OCI-LY3 (cell line): ENCODE measurements around the gene CAMKMT.
A peak's percentile ranks its signal among the peaks of the same experiment; 100 is the strongest.

Experiments
- H2AFZ ChIP-seq: fragments of 200-600, 300-600 bp; shearing (Covaris generic); 2 replicates; pipeline ENCODE4 v1.6.0; 2014; ENCODE audit warnings: antibody characterized with exemption, low read depth, low read length
- H3K27ac ChIP-seq: fragments of 200-600, 300-600 bp; sonication (generic); 2 replicates; pipeline ENCODE4 v1.5.1; 2014; ENCODE audit warnings: mild to moderate bottlenecking, low read length, moderate library complexity, mixed read lengths
- H3K27me3 ChIP-seq: fragments of 200-600, 300-600 bp; sonication (generic); 2 replicates; pipeline ENCODE4 v1.6.1; 2014; ENCODE audit warnings: low read depth, low read length, mixed read lengths
- H3K36me3 ChIP-seq: fragments of 200-600, 300-600 bp; sonication (generic); replicated peaks from 2 replicates; pipeline ENCODE3; 2014; ENCODE audit warnings: low read depth, low read length, mixed read lengths
- H3K4me1 ChIP-seq: fragments of 300-600, 200-600 bp; sonication (generic); 2 replicates; pipeline ENCODE4 v1.6.1; 2014; ENCODE audit warnings: low read length, mixed read lengths
- H3K4me2 ChIP-seq: fragments of 200-600, 300-600 bp; sonication (generic); 2 replicates; pipeline ENCODE4 v1.6.1; 2014; ENCODE audit warnings: low read length, mixed read lengths
- H3K4me3 ChIP-seq: fragments of 300-600, 200-600 bp; sonication (generic); 2 replicates; pipeline ENCODE4 v1.5.1; 2014; ENCODE audit warnings: antibody characterized with exemption, mild to moderate bottlenecking, low read length, moderate library complexity
- H3K79me2 ChIP-seq: fragments of 300-600, 200-600 bp; shearing (Covaris generic); 2 replicates; pipeline ENCODE4 v1.6.1; 2014; ENCODE audit warnings: mild to moderate bottlenecking, low read length, mixed read lengths
- H3K9ac ChIP-seq: fragments of 300-600, 200-600 bp; shearing (Covaris generic); 2 replicates; pipeline ENCODE4 v1.6.0; 2014; ENCODE audit warnings: mild to moderate bottlenecking, low read length, moderate library complexity
- H3K9me3 ChIP-seq: fragments of 200-600, 300-600 bp; shearing (Covaris generic); 2 replicates; pipeline ENCODE4 v1.6.1; 2014; ENCODE audit warnings: low read length, mixed read lengths; ENCODE audit not compliant: insufficient read depth
- H4K20me1 ChIP-seq: fragments of 200-600, 300-600 bp; sonication (generic); 2 replicates; pipeline ENCODE4 v1.6.1; 2016; ENCODE audit warnings: low read length, mixed read lengths; ENCODE audit not compliant: insufficient read depth
- CTCF ChIP-seq: fragments of 200-600, 300-600 bp; sonication (generic); IDR thresholded peaks from 2 replicates; pipeline ENCODE4 v1.5.1; 2014; ENCODE audit warnings: antibody characterized with exemption, low read length, low read depth
- EZH2phosphoT487 ChIP-seq: fragments of 200-600 bp; shearing (Covaris generic); IDR thresholded peaks from 2 replicates; pipeline ENCODE4 v1.6.1; 2018; ENCODE audit warnings: antibody characterized with exemption, mixed run types, low read depth

Gene CAMKMT

GRCh38 chr2:44731505-44731904, 369.8 kb downstream of the CAMKMT start:
- peak overlapping the region; percentile 74 for H3K27ac ChIP-seq
- peaks cover 36% of the 10 kb centered on the region for H3K4me1 ChIP-seq
- H3K9me3 ChIP-seq: peaks cover 11% of the 10 kb centered on the region; the same call in 1 of the 2 replicates
- peak overlapping the region; percentile 1; the same call in 1 of the 2 replicates for H3K4me3 ChIP-seq
- no peak overlapping the region for H2AFZ ChIP-seq
- peak overlapping the region; percentile 45 for H3K4me2 ChIP-seq
- H3K27me3 ChIP-seq: no peaks in the 10 kb centered on the region
- H3K9ac ChIP-seq: no peak overlapping the region; the same call in 1 of the 2 replicates
- H3K79me2 ChIP-seq: no peaks in the 10 kb centered on the region
- H4K20me1 ChIP-seq: no peaks in the 10 kb centered on the region
- H3K36me3 ChIP-seq: peaks cover 12% of the 10 kb centered on the region
- TF ChIP-seq EZH2phosphoT487 (0 out of 2 replicates have a peak, but pooled peaks have one; percentile 56), CTCF (no peak)

DNA sequence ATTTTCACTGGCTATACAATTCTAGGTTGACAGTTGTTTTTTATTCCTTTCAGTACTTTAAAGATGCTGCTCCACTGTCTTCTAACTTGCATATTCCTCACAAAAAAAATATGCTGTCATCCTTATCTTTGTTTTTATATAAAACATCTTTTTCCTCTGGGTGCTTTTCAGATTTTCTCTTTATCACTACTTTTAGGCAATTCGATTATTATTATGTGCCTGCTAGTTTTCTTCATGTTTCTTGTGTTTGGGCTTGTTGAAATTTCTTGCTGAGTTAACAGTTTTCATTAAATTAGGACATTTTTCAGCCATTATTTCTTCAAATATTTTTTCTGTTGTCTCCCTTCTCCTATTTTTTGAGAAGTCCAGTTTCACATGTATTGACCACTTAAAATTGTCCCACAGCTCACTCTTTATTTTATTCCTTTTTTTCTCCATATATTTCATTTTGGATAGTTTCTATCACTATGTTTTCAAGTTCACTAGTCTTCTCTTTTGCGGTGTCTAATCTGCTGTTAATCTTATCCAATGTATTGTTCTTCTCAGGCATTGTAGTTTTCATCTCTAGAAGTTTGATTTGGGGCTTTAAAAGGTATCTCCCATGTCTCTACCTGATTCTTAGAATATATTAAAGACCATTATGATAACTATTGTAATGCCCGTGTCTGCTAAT, 374.7 kb downstream of the CAMKMT start:
- Histone ChIP-seq H3K9ac (no peak overlapping the region), H3K27me3 (no peaks in the 10 kb centered on the region), H3K36me3 (peaks cover 10% of the 10 kb centered on the region), H3K9me3 (peaks cover 19% of the 10 kb centered on the region; the same call in 1 of the 2 replicates), H3K4me1 (peaks cover 26% of the 10 kb centered on the region), H3K4me2 (no peak overlapping the region), H2AFZ (no peak overlapping the region), H3K4me3 (no peak overlapping the region), H3K79me2 (no peaks in the 10 kb centered on the region), H3K27ac (no peak overlapping the region), H4K20me1 (no peaks in the 10 kb centered on the region)
- TF ChIP-seq EZH2phosphoT487 (no peak), CTCF (no peak)

GRCh38 chr2:44740678-44741077, 378.9 kb downstream of the CAMKMT start:
- Histone ChIP-seq H3K4me3 (no peak overlapping the region), H3K9me3 (peaks cover 15% of the 10 kb centered on the region; the same call in 1 of the 2 replicates), H3K27ac (no peak overlapping the region), H3K9ac (no peak overlapping the region), H4K20me1 (no peaks in the 10 kb centered on the region), H2AFZ (no peak overlapping the region), H3K79me2 (no peaks in the 10 kb centered on the region), H3K27me3 (no peaks in the 10 kb centered on the region), H3K4me1 (peaks cover 11% of the 10 kb centered on the region), H3K4me2 (peak overlapping the region; percentile 6; the same call in 1 of the 2 replicates), H3K36me3 (peaks cover 6% of the 10 kb centered on the region)
- TF ChIP-seq CTCF (no peak), EZH2phosphoT487 (no peak)

- Histone ChIP-seq H3K4me1 (peaks cover 11% of the 10 kb centered on the region), H2AFZ (no peak overlapping the region), H3K27ac (no peak overlapping the region), H3K4me2 (no peak overlapping the region), H3K79me2 (no peaks in the 10 kb centered on the region), H3K9ac (no peak overlapping the region), H3K4me3 (no peak overlapping the region), H3K27me3 (no peaks in the 10 kb centered on the region), H4K20me1 (no peaks in the 10 kb centered on the region), H3K9me3 (peaks cover 7% of the 10 kb centered on the region; the same call in 1 of the 2 replicates), H3K36me3 (peaks cover under 1% of the 10 kb centered on the region)
- TF ChIP-seq CTCF: no peak
- no peak for TF ChIP-seq EZH2phosphoT487
Measured at GRCh38 chr2:44741507-44741906, 379.8 kb downstream of the CAMKMT start.
